GM13976 (cell line): ENCODE results near the gene KIF11.
"Not testable (repeated sequence)": the region's sequence is repeated elsewhere in the genome, so short reads cannot be mapped to it uniquely, and the experiment has no call there.

ENCODE experiments used
- DNase-seq: peaks from one replicate; pipeline ENCODE4 v3.0.0; 2012; ENCODE audit warnings: low spot score
- in situ Hi-C: fragments of 300-500 bp; cut with MboI; formaldehyde crosslinking; loops from one replicate; pipeline ENCODE4 v1.12.0; 2022; ENCODE audit warnings: low sequenced_read_pairs, mixed read lengths, inconsistent platforms; ENCODE audit not compliant: unreplicated experiment
- TF ChIP-seq, protein P1 (sequence below): IDR thresholded peaks from 2 replicates; pipeline ENCODE4 v1.5.1; 2012; ENCODE audit warnings: borderline replicate concordance, mild to moderate bottlenecking; ENCODE audit not compliant: insufficient read depth; ENCODE audit errors: extremely low read depth, missing control alignments, control extremely low read depth

The KIF11 gene

DNA sequence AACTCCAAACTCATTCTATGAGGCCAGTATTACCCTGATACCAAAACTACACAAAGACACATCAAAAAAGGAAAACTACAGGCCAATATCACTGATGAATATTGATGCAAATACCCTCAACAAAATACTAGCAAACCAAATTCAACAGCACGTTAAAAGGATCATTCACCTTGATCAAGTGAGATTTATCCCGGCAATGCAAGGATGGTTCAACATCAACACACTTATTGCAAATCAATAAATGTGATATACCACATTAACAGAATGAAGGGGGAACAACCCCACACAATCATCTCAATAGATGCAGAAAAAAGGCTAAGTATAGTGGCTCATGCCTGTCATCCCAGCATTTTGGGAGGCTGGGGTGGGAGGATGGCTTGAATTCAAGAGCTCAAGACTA, 39.0 kb upstream of the KIF11 start:
- in situ Hi-C loops: no loop called here
- no peak for DNase-seq
- TF ChIP-seq, protein P1, sequence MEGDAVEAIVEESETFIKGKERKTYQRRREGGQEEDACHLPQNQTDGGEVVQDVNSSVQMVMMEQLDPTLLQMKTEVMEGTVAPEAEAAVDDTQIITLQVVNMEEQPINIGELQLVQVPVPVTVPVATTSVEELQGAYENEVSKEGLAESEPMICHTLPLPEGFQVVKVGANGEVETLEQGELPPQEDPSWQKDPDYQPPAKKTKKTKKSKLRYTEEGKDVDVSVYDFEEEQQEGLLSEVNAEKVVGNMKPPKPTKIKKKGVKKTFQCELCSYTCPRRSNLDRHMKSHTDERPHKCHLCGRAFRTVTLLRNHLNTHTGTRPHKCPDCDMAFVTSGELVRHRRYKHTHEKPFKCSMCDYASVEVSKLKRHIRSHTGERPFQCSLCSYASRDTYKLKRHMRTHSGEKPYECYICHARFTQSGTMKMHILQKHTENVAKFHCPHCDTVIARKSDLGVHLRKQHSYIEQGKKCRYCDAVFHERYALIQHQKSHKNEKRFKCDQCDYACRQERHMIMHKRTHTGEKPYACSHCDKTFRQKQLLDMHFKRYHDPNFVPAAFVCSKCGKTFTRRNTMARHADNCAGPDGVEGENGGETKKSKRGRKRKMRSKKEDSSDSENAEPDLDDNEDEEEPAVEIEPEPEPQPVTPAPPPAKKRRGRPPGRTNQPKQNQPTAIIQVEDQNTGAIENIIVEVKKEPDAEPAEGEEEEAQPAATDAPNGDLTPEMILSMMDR: no peak

DNA sequence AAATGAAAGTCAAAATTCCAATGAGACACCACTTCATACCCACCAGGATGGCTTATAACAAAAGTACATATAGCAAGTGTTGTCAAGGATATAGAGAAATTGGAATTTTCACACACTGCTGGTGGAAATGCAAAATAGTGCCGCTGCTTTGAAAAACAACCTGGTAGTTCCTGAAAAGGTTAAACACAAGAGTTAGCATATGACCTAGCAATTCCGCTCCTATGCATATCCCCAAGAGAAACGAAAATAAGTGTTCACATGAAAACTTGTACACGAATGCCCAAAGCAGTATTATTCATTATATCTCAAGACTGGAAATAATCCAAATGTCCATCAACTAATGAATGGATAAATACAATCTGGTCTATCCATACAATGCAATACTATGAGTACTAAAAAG, 33.9 kb upstream of the KIF11 start:
- no peak for DNase-seq
- TF ChIP-seq, protein P1: no peak
- in situ Hi-C loops: no loop called here

DNA sequence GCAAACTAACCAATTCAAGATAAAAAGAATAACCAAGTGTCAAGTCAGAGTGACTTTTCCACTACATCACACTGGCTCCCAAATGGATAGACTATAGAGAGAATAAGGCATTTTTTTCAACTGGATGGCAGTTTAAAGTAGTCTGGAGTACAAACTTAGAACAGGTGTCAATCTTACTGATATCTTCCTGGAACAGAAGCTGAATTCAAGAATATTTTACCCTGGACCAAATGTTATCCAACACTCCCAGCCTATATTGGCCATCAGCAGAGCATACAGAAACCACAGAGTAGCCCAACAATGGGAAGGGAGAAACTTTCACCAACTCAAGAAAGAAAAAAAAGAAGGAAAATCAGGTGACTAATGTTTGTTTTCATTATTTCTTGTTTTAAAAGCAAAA, 30.5 kb upstream of the KIF11 start:
- in situ Hi-C loops: no loop called here
- no peak for DNase-seq
- TF ChIP-seq, protein P1: no peak

DNA sequence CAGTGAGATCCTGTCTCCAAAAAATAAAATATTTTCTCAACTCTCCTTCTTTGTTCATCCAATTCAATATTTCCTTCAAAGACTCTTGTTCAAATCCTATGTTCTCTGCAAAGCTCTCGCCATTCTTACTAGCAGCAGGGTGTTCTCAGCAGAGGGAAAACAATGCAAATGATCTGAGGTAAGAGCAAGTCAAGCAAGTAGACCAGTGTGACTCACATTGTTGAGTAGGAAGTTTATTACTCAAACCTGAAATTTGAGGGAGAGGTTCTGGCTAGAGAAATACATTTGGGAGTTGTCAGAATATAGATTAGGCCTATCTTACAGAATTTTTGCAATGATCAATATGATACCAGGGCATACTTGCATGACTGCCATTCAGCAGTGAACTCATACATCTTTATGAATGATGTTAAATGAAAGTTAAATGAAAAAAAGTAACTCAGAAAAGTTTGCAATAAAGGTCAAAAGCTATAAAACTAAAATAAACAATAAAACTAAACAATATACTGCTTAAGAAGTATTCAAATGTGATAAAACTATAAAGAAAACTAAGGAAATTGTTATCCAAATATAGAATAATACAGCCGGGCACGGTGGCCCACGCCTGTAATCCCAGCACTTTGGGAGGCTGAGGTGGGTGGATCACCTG, 24.9 kb upstream of the KIF11 start:
- in situ Hi-C loops: no loop called here
- TF ChIP-seq, protein P1: no peak
- DNase-seq: peak; percentile 55

DNA sequence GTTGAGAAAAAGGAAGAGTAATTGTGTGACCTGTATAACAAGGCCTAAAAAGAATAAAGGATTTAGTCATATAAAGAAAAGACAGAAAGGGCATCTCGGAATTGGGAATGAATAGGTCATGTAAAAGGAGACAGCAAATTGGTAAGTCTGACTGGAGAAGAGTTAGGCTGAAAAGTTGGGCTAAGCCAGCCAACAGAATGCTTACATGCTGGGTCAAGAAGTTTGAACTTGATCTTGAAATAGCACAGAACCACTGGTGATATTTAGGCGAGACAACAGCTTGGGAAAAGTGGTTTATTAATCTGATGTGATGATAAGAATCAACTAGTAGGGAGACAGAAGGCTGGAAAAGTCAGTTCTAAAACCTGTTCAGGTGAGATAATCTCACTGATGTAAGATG, 23.9 kb upstream of the KIF11 start:
- TF ChIP-seq, protein P1: no peak
- no peak for DNase-seq
- in situ Hi-C loops: no loop called here

DNA sequence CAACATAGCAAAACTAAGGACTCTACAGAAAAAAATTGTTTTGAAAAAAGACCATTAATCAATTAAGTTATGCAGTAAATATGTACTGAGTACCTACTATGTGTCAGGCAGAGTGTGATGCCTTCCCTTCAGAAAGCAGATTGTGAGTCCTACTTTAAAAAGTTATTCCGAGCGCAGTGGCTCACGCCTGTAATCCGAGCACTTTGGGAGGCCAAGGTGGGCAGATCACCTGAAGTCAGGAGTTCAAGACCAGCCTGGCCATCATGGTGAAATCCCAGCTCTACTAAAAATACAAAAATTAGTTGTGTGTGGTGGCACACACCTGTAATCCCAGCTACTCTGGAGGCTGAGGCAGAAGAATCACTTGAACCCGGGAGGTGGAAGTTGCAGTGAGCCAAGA, 23.3 kb upstream of the KIF11 start:
- DNase-seq: not testable (repeated sequence)
- in situ Hi-C loops: loop anchor here (10.0 kb wide), 1 partner anchor 55 kb away; no protein-coding TSS in a partner anchor

DNA sequence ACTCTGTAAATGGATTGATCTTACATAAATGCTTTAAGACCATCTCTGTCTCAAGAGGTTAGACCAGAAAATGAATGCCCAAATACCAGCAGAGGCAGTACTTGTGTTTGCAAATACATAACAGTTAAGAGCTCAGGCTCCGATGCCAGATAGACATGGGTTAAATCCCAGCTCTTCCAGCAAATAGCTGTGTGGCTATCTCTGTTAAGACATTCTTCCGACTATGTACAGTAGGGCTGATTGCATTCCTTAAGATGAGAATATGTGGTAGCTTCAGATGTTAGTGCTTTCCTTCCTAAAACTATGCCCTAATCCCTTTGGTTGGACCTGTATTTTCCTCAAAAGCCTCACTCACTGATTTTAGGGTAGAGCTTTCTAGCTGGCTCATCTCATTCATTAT, 21.3 kb upstream of the KIF11 start:
- DNase-seq: no peak
- TF ChIP-seq, protein P1: no peak
- in situ Hi-C loops: loop anchor here (10.0 kb wide), 1 partner anchor 57 kb away; no protein-coding TSS in a partner anchor
